Measurements from ENCODE around the gene PPP6R1.

Gene PPP6R1

DNA sequence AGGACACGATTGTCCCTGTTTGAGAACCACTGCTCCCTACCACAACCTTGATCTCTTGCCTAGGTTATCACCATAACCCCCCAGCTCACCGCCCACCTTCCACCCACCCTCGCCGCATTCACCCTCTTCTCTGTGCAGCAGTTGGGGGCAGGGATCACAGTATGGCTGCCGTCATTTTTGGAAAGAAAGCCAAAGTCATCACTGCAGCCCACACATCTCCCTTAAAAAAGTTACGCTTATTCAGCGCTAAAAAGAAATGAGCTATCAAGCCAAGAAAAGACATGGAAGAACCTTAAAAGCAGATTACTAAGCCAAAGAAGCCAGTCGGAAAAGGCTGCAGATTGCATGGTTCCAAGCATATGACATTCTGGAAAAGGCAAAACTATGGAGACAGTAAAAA is 10.5 kb upstream of the PPP6R1 start:
- Histone ChIP-seq H3K36me3 (ENCODE audit: control insufficient read depth, insufficient read depth, low read length) (peaks cover 28% of the 10 kb centered on the region), H3K27ac (ENCODE audit: low read depth, low read length, severe bottlenecking) (no peak overlapping the region), H3K9me3 (ENCODE audit: control insufficient read depth, low read length) (peaks cover 5% of the 10 kb centered on the region), H3K4me1 (ENCODE audit: control insufficient read depth, insufficient read depth, low read length, poor library complexity, severe bottlenecking) (no peaks in the 10 kb centered on the region), H3K4me3 (ENCODE audit: extremely low read depth, insufficient read depth, low read length, poor library complexity, severe bottlenecking) (no peak overlapping the region)
- WGBS, 2 experiments (ENCODE audit: insufficient coverage in 2 of 2) = 93 to 95% methylated on average over 8 of the region's 8 CpGs

DNA sequence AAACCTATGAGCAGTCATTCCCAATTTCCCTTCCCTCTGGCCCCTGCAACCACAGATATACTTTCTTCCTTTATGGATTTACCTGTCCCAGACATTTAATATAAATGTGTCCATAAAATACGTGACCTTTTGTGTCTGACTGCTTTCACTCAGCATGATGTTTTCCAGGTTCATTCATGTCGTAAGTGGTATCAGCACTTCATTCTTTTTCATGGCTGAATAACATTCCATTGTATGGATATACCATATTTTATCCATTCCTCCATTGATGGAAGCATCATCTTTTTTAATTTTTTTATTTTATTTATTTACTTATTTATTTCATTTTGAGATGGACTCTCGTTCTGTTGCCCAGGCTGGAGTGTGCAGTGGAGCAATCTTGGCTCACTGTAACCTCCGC is 8.0 kb upstream of the PPP6R1 start:
- Histone ChIP-seq H3K27ac (ENCODE audit: low read depth, low read length, severe bottlenecking) (no peak overlapping the region), H3K4me3 (ENCODE audit: extremely low read depth, insufficient read depth, low read length, poor library complexity, severe bottlenecking) (no peak overlapping the region), H3K4me1 (ENCODE audit: control insufficient read depth, insufficient read depth, low read length, poor library complexity, severe bottlenecking) (no peaks in the 10 kb centered on the region), H3K36me3 (ENCODE audit: control insufficient read depth, insufficient read depth, low read length) (peaks cover 10% of the 10 kb centered on the region), H3K9me3 (ENCODE audit: control insufficient read depth, low read length) (peaks cover 5% of the 10 kb centered on the region)
- 88 to 100% methylated on average over 2 of the region's 4 CpGs for WGBS, 2 experiments (ENCODE audit: insufficient coverage in 2 of 2)

DNA sequence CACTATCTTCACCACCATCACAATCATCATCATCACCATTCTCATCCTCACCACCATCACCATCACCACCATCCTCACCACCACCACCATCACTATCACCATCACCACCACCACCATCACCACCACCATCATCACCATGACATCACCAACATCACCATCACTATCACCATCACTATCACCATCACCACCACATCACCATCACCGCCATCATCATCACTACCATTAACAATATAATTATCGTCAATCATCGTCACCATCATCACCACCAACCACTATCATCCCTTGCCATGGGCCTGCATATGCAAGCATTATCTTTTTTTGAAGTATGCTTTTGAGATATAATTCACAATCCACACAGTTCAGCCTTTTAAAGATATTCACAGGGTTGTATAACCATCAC is 7.6 kb upstream of the PPP6R1 start:
- H3K4me1 ChIP-seq (ENCODE audit: control insufficient read depth, insufficient read depth, low read length, poor library complexity, severe bottlenecking) = no peaks in the 10 kb centered on the region
- 100% methylated on average over 1 to 3 of the region's 3 CpGs for WGBS, 2 experiments (ENCODE audit: insufficient coverage in 2 of 2)
- H3K27ac ChIP-seq (ENCODE audit: low read depth, low read length, severe bottlenecking) = no peak overlapping the region
- H3K4me3 ChIP-seq (ENCODE audit: extremely low read depth, insufficient read depth, low read length, poor library complexity, severe bottlenecking) = no peak overlapping the region
- peaks cover 5% of the 10 kb centered on the region for H3K9me3 ChIP-seq (ENCODE audit: control insufficient read depth, low read length)
- peaks cover 9% of the 10 kb centered on the region for H3K36me3 ChIP-seq (ENCODE audit: control insufficient read depth, insufficient read depth, low read length)

DNA sequence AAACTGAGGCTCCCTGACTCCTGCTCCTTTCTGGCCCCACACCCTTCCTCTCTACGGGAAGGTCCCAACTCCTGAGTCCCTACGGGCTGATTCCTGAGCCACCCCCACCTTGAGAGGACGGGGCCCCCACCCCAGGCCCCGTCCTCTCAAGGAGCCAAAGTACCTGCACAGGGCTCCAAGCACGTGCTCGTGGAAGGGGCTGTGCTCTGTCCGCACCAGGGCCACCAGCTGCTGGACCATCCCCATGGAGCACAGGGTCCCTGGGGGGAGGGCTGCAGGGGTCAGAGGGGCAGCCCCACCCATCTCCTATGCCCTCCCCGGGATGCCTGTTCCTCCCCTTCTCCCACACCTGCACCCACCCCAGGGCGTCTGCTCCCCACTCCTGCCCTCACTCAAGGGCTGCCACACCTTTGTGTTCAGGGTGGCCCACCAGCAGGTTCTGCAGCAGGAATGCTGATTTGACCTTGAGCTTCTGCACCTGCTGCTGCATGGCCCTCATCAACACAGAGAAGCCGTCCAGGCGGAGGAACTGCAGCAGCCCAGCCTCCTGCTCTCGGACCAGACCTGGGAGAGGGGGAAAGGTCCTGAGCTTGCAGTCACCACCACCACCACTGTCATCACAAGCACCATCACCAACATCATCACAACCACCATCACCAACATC is 7.0 kb upstream of the PPP6R1 start:
- Histone ChIP-seq H3K36me3 (ENCODE audit: control insufficient read depth, insufficient read depth, low read length) (peaks cover 6% of the 10 kb centered on the region), H3K27ac (ENCODE audit: low read depth, low read length, severe bottlenecking) (no peak overlapping the region), H3K4me3 (ENCODE audit: extremely low read depth, insufficient read depth, low read length, poor library complexity, severe bottlenecking) (no peak overlapping the region), H3K4me1 (ENCODE audit: control insufficient read depth, insufficient read depth, low read length, poor library complexity, severe bottlenecking) (no peaks in the 10 kb centered on the region), H3K9me3 (ENCODE audit: control insufficient read depth, low read length) (peaks cover 5% of the 10 kb centered on the region)
- WGBS, 2 experiments (ENCODE audit: insufficient coverage in 2 of 2) = 84 to 96% methylated on average over 6 to 12 of the region's 12 CpGs

DNA sequence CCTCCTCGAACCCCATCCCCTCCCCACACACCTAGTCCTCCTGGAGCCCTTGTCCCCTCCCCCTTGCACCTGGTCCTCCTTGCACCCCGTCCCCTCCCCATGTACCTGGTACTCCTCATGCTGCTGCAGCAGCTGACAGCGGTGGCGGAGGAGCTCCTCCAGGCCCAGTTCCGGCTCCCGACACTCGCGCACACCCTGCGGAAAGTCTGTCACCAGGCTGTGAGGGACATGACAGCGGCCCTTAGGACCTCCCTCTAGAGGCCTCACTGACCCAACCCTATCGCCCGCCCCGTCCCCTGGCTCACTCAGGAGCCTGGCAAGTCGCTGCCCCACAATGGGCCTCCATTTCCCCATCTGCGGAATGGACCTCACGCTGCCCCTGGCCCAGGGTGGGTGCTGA is 6.4 kb upstream of the PPP6R1 start:
- 91 to 93% methylated on average over 12 to 15 of the region's 16 CpGs for WGBS, 2 experiments (ENCODE audit: insufficient coverage in 2 of 2)
- H3K36me3 ChIP-seq (ENCODE audit: control insufficient read depth, insufficient read depth, low read length) = peaks cover 6% of the 10 kb centered on the region
- H3K9me3 ChIP-seq (ENCODE audit: control insufficient read depth, low read length) = peaks cover 5% of the 10 kb centered on the region
- H3K4me1 ChIP-seq (ENCODE audit: control insufficient read depth, insufficient read depth, low read length, poor library complexity, severe bottlenecking) = peaks cover 4% of the 10 kb centered on the region
- no peak overlapping the region for H3K4me3 ChIP-seq (ENCODE audit: extremely low read depth, insufficient read depth, low read length, poor library complexity, severe bottlenecking)
- no peak overlapping the region for H3K27ac ChIP-seq (ENCODE audit: low read depth, low read length, severe bottlenecking)

DNA sequence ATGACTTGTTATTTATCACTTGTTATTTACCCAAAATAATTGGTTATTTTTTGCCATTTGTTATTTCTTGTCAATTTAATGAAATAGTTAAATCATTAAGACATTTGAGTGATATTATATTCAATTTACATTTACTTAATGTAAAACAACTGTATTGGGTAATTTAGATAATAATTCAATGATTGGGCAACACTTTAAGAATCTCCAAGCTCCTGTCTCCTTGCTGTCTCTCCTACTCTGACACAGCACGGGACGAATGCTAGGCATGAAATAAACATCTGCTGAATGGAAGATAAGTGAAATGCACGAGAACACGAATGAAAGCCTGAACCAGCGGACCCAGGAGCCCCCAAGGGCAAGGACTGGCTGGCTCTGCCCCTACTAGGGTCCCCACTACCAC is 5.7 kb upstream of the PPP6R1 start:
- Histone ChIP-seq H3K9me3 (ENCODE audit: control insufficient read depth, low read length) (peaks cover 5% of the 10 kb centered on the region), H3K27ac (ENCODE audit: low read depth, low read length, severe bottlenecking) (no peak overlapping the region), H3K4me1 (ENCODE audit: control insufficient read depth, insufficient read depth, low read length, poor library complexity, severe bottlenecking) (peaks cover 5% of the 10 kb centered on the region), H3K4me3 (ENCODE audit: extremely low read depth, insufficient read depth, low read length, poor library complexity, severe bottlenecking) (no peak overlapping the region), H3K36me3 (ENCODE audit: control insufficient read depth, insufficient read depth, low read length) (peaks cover 6% of the 10 kb centered on the region)
- WGBS, 2 experiments (ENCODE audit: insufficient coverage in 2 of 2) = 95 to 97% methylated on average over 3 of the region's 5 CpGs

DNA sequence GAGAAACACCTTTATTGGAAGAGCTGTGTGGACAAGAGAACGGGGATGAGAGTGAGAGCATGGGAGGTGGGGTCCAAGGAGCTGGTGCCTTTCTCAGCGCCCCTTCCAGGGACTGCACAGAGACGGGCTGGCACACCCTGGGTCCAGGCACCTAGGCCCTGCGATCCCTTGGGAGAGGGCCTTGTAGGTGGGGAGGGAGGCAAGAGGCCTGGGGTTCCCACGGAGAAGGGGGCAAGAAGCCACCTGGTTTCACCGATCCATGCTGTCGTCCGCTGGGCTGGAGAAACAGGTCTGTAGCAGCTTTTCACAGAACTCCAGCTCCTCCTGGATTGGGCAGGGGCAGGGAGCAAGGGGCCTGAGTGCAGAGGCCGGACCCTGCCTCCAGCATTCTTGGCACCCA is 3.5 kb upstream of the PPP6R1 start:
- no peak overlapping the region for H3K27ac ChIP-seq (ENCODE audit: low read depth, low read length, severe bottlenecking)
- peaks cover 6% of the 10 kb centered on the region for H3K4me1 ChIP-seq (ENCODE audit: control insufficient read depth, insufficient read depth, low read length, poor library complexity, severe bottlenecking)
- peaks cover under 1% of the 10 kb centered on the region for H3K36me3 ChIP-seq (ENCODE audit: control insufficient read depth, insufficient read depth, low read length)
- no peak overlapping the region for H3K4me3 ChIP-seq (ENCODE audit: extremely low read depth, insufficient read depth, low read length, poor library complexity, severe bottlenecking)
- 93 to 99% methylated on average over 6 to 9 of the region's 9 CpGs for WGBS, 2 experiments (ENCODE audit: insufficient coverage in 2 of 2)
- peaks cover 5% of the 10 kb centered on the region for H3K9me3 ChIP-seq (ENCODE audit: control insufficient read depth, low read length)

DNA sequence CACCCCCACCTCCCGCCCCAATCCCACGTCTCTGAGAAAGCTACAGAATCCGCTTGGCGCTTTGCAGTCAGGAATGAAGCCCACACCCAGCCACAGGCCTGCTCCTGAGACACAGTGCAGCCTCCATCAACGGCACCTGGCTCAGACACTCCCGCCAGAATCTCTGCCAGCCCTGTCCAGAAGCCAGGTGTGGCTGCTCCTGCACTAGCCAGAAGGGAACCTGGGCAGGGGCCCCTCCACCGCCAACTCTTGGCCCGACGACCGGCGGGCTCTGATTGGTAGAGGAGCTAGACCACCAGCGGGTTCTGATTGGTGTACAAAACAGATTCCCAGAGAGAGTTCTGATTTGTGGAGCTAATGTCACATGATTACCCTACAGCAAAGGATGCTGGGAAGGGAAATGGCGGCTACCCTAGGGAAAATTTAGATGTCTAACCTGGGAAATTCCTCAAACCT is 2.9 kb upstream of the PPP6R1 start:
- Histone ChIP-seq H3K36me3 (ENCODE audit: control insufficient read depth, insufficient read depth, low read length) (no peaks in the 10 kb centered on the region), H3K27ac (ENCODE audit: low read depth, low read length, severe bottlenecking) (no peak overlapping the region), H3K4me1 (ENCODE audit: control insufficient read depth, insufficient read depth, low read length, poor library complexity, severe bottlenecking) (peaks cover 12% of the 10 kb centered on the region), H3K9me3 (ENCODE audit: control insufficient read depth, low read length) (peaks cover 5% of the 10 kb centered on the region), H3K4me3 (ENCODE audit: extremely low read depth, insufficient read depth, low read length, poor library complexity, severe bottlenecking) (no peak overlapping the region)
- 94% methylated on average over 10 to 12 of the region's 13 CpGs for WGBS, 2 experiments (ENCODE audit: insufficient coverage in 2 of 2)

DNA sequence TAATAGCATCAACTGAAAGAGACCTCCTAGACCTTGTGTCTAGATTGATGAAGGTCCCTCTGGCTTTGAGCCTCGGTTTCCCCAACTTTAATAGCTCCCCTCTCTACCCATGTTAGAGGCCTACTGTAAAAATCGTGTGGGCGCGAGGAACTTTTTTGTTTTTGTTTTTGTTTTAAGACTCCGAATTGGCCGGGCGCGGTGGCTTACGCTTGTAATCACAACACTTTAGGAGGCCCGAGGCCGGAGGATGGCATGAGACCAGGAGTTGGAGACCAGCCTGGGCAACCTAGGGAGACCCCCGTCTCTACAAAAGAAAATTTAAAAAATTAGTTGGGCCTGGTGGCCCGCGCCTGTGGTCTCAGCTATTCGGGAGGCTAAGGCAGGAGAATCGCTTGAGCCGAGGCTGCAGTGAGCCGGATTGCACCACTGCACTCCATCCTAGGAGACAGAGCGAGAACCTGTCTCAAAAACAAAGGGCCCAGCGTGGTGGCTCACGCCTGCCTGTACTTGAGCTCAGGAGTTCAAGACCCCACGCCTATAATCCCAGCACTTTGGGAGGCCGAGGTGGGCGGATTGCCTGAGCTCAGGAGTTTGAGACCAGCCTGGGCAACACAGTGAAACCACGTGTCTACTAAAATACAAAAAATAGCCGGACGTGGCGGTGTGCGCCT is 858 bp upstream of the PPP6R1 start:
- peaks cover 21% of the 10 kb centered on the region for H3K4me1 ChIP-seq (ENCODE audit: control insufficient read depth, insufficient read depth, low read length, poor library complexity, severe bottlenecking)
- peaks cover 13% of the 10 kb centered on the region for H3K36me3 ChIP-seq (ENCODE audit: control insufficient read depth, insufficient read depth, low read length)
- peak overlapping the region; percentile 95 for H3K27ac ChIP-seq (ENCODE audit: low read depth, low read length, severe bottlenecking)
- 49% methylated on average over 25 to 26 of the region's 29 CpGs for WGBS, 2 experiments (ENCODE audit: insufficient coverage in 2 of 2)
- H3K9me3 ChIP-seq (ENCODE audit: control insufficient read depth, low read length) = no peaks in the 10 kb centered on the region
- H3K4me3 ChIP-seq (ENCODE audit: extremely low read depth, insufficient read depth, low read length, poor library complexity, severe bottlenecking) = peak overlapping the region; percentile 82

DNA sequence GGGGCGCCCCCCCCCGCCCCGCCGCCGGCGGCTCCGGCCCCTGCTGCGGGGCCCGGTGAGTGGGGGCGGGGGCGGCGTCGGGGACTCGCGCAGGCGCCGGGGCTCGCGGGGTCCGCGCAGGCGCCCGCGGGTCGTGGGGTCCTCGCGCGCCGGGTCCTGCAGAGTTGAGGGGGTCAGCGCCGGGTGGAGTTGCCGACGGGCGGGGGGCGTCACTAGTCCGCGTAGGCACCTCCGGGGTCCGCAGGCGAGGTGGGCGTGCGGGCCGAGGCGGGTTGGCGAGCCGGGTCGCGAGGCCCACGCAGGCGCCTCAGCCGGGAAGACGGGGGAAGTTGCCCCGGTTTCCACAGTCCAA is 365 bp downstream of the PPP6R1 start:
- H3K9me3 ChIP-seq (ENCODE audit: control insufficient read depth, low read length) = no peaks in the 10 kb centered on the region
- H3K4me3 ChIP-seq (ENCODE audit: extremely low read depth, insufficient read depth, low read length, poor library complexity, severe bottlenecking) = peak overlapping the region; percentile 82
- H3K27ac ChIP-seq (ENCODE audit: low read depth, low read length, severe bottlenecking) = peak overlapping the region; percentile 95
- peaks cover 21% of the 10 kb centered on the region for H3K4me1 ChIP-seq (ENCODE audit: control insufficient read depth, insufficient read depth, low read length, poor library complexity, severe bottlenecking)
- WGBS, 2 experiments (ENCODE audit: insufficient coverage in 2 of 2) = 0 to 1% methylated on average over 28 to 30 of the region's 53 CpGs
- H3K36me3 ChIP-seq (ENCODE audit: control insufficient read depth, insufficient read depth, low read length) = peaks cover 23% of the 10 kb centered on the region
